HEK293T (cell line): ENCODE measurements around the gene GRM4.

Source experiments
- ELF4 ChIP-seq: fragments of 450-650 bp; IDR thresholded peaks from 2 replicates; pipeline ENCODE4 v1.6.1; 2017; ENCODE audit warnings: antibody characterized with exemption
- FOXA1 ChIP-seq: fragments of 450-650 bp; IDR thresholded peaks from 2 replicates; pipeline ENCODE4 v1.6.1; 2016; ENCODE audit warnings: mild to moderate bottlenecking
- FOXM1 ChIP-seq: fragments of 450-650 bp; IDR thresholded peaks from 2 replicates; pipeline ENCODE4 v1.6.1; 2017; ENCODE audit warnings: mild to moderate bottlenecking, borderline replicate concordance
- NFRKB ChIP-seq: fragments of 450-650 bp; IDR thresholded peaks from 2 replicates; pipeline ENCODE4 v1.6.1; 2016; ENCODE audit warnings: mild to moderate bottlenecking, moderate library complexity
- SP1 ChIP-seq: fragments of 450-650 bp; IDR thresholded peaks from 2 replicates; pipeline ENCODE4 v1.6.1; 2017
- ZNF384 ChIP-seq: fragments of 450-650 bp; IDR thresholded peaks from 2 replicates; pipeline ENCODE4 v1.6.1; 2016
- TF ChIP-seq, protein P1 (sequence below): fragments of 450-650 bp; IDR thresholded peaks from 2 replicates; pipeline ENCODE4 v1.6.1; 2016

DNA sequence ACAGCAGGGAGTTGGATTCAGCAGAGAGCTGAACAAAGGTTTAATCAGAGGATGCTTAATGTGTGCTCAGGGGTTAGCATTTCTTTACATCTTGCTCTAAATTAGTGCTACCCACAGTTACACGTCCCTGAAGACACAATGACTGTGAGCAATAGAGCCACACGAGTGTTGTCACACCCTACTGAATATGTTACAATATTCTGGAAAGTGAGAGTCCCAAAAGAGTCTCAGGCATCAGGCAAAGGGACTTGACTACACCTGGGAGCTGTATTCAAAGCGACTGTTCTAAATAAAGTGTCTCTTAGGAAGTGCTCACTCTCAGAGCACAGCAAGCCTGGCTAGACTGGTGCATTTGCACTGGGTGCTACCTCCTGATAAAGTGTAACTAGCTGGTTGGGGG lies 108.7 kb downstream of the GRM4 start:
- TF ChIP-seq ZNF384 (no peak), SP1 (no peak), FOXM1 (no peak), FOXA1 (no peak), ELF4 (no peak), NFRKB (no peak)
- TF ChIP-seq, protein P1, sequence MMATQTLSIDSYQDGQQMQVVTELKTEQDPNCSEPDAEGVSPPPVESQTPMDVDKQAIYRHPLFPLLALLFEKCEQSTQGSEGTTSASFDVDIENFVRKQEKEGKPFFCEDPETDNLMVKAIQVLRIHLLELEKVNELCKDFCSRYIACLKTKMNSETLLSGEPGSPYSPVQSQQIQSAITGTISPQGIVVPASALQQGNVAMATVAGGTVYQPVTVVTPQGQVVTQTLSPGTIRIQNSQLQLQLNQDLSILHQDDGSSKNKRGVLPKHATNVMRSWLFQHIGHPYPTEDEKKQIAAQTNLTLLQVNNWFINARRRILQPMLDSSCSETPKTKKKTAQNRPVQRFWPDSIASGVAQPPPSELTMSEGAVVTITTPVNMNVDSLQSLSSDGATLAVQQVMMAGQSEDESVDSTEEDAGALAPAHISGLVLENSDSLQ, result no peak
